CD14-positive monocyte (primary cell): Measurements from ENCODE around the gene RAB3D. TPM values are rescaled to one million over a fixed set of nuclear protein-coding genes. Genes with fewer than 3 reads are reported as not detected.

Source experiments
- DNase-seq, 3 donors: peaks; one replicate each; pipeline ENCODE4 v3.0.0-alpha.2; 2011 to 2022
- H2AFZ ChIP-seq: 2 replicates; pipeline ENCODE4 v1.6.0; 2012; ENCODE audit warnings: mild to moderate bottlenecking, low read depth, low read length, inconsistent platforms; ENCODE audit not compliant: insufficient read depth, poor library complexity, severe bottlenecking
- H3K27ac ChIP-seq, 2 donors: 1 replicate in 1 of 2; 2 replicates in 1 of 2; pipeline ENCODE4 v1.5.1; 2012 to 2013; ENCODE audit warnings: low read length in 2 of 2, control low read depth in 1 of 2, inconsistent platforms in 1 of 2, low read depth in 1 of 2, mild to moderate bottlenecking in 1 of 2
- H3K27me3 ChIP-seq, 2 donors: one replicate each; pipeline versions ENCODE4 v1.6.0 to v1.6.1; 2011 to 2013; ENCODE audit warnings: low read length in 2 of 2; ENCODE audit not compliant: control insufficient read depth in 2 of 2, insufficient read depth in 2 of 2
- H3K36me3 ChIP-seq, 2 donors: replicated peaks in 1 of 2; 1 replicate in 1 of 2; 2 replicates in 1 of 2; pipeline versions ENCODE4 v1.5.1 to v1.6.1; 2012 to 2013; ENCODE audit warnings: low read length in 2 of 2, control low read depth in 1 of 2, inconsistent platforms in 1 of 2, mild to moderate bottlenecking in 1 of 2; ENCODE audit not compliant: insufficient read depth in 2 of 2, control insufficient read depth in 1 of 2
- H3K4me1 ChIP-seq, 2 donors: 1 replicate in 1 of 2; 2 replicates in 1 of 2; pipeline versions ENCODE4 v1.5.1 to v1.6.1; 2012 to 2013; ENCODE audit warnings: low read length in 2 of 2, control low read depth in 1 of 2, inconsistent platforms in 1 of 2, mild to moderate bottlenecking in 1 of 2, moderate library complexity in 1 of 2; ENCODE audit not compliant: insufficient read depth in 2 of 2, control insufficient read depth in 1 of 2
- H3K4me2 ChIP-seq: replicated peaks from 2 replicates; pipeline ENCODE3; 2012; ENCODE audit warnings: low read length, moderate library complexity, mild to moderate bottlenecking; ENCODE audit not compliant: poor library complexity, severe bottlenecking; ENCODE audit errors: extremely low read depth
- H3K4me3 ChIP-seq, 3 experiments: fragments of 200-600 bp in 1 of 3; sonication (generic) in 1 of 3; replicated peaks in 1 of 3; 1 replicate in 2 of 3; 2 replicates in 1 of 3; pipeline ENCODE4 v1.5.1; 2011 to 2013; ENCODE audit warnings: low read length in 3 of 3, mild to moderate bottlenecking in 3 of 3, control low read depth in 2 of 3, low read depth in 2 of 3, inconsistent platforms in 1 of 3, moderate library complexity in 1 of 3
- H3K79me2 ChIP-seq: 2 replicates; pipeline ENCODE4 v1.6.0; 2012; ENCODE audit warnings: mild to moderate bottlenecking, control low read depth, inconsistent platforms, low read length, moderate library complexity; ENCODE audit not compliant: insufficient read depth
- H3K9ac ChIP-seq: 2 replicates; pipeline ENCODE4 v1.6.0; 2017; ENCODE audit warnings: low read length, mild to moderate bottlenecking; ENCODE audit not compliant: insufficient read depth, poor library complexity, severe bottlenecking
- H3K9me3 ChIP-seq, 2 donors: replicated peaks in 1 of 2; 1 replicate in 1 of 2; 2 replicates in 1 of 2; pipeline versions ENCODE4 v1.5.1 to v1.6.1; 2012 to 2013; ENCODE audit warnings: low read length in 2 of 2, control low read depth in 1 of 2; ENCODE audit not compliant: control insufficient read depth in 1 of 2, insufficient read depth in 1 of 2
- H4K20me1 ChIP-seq: 2 replicates; pipeline ENCODE4 v1.6.0; 2012; ENCODE audit warnings: mild to moderate bottlenecking, low read length, control low read depth, moderate library complexity; ENCODE audit not compliant: insufficient read depth
- H3K27ac Mint-ChIP-seq, 7 donors: one replicate each; pipeline ENCODE4 v1.8.0; 2020; ENCODE audit warnings: mild to moderate bottlenecking in 7 of 7, mixed read lengths in 7 of 7, moderate library complexity in 6 of 7, inconsistent platforms in 2 of 7
- H3K27me3 Mint-ChIP-seq, 3 donors: one replicate each; pipeline ENCODE4 v1.8.0; 2021 to 2022; ENCODE audit warnings: low read depth in 3 of 3, mild to moderate bottlenecking in 3 of 3, mixed read lengths in 3 of 3, moderate library complexity in 3 of 3, inconsistent platforms in 1 of 3
- H3K36me3 Mint-ChIP-seq, 2 donors: one replicate each; pipeline ENCODE4 v1.8.0; 2020; ENCODE audit warnings: mixed read lengths in 2 of 2, inconsistent platforms in 1 of 2, mild to moderate bottlenecking in 1 of 2
- H3K4me1 Mint-ChIP-seq: one replicate; pipeline ENCODE4 v1.8.0; 2020; ENCODE audit warnings: mild to moderate bottlenecking, mixed read lengths
- H3K4me3 Mint-ChIP-seq, 2 donors: one replicate each; pipeline ENCODE4 v1.8.0; 2020; ENCODE audit warnings: mild to moderate bottlenecking in 2 of 2, mixed read lengths in 2 of 2, moderate library complexity in 1 of 2
- H3K9me3 Mint-ChIP-seq, 7 donors: one replicate each; pipeline ENCODE4 v1.8.0; 2020 to 2022; ENCODE audit warnings: mixed read lengths in 7 of 7, mild to moderate bottlenecking in 6 of 7, moderate library complexity in 6 of 7, inconsistent platforms in 2 of 7
- CTCF ChIP-seq: fragments of 200-600 bp; IDR thresholded peaks from one replicate; pipeline ENCODE4 v1.8.0; 2022; ENCODE audit warnings: antibody characterized with exemption, mild to moderate bottlenecking
- WGBS: methylation state at CpG from one replicate; pipeline ENCODE4 v1.1.5; 2013; ENCODE audit warnings: missing lambda C conversion rate; ENCODE audit not compliant: insufficient coverage; 5-methylcytosine and 5-hydroxymethylcytosine counted together
- intact Hi-C, 2 donors: fragments of 100-400 bp; cut with micrococcal nuclease; formaldehyde crosslinking; loops; one replicate each; pipeline versions ENCODE4 v1.15.0 to v1.15.1; 2023
- polyA plus RNA-seq, 3 donors: library from polyadenylated mRNA; depleted of rRNA in 1 of 3; unstranded in 2 of 3; stranded (reverse) in 1 of 3; fragments of 300-500 nt in 2 of 3; fragments of >200 nt in 1 of 3; fragmentation: Illumina TruSeq in 2 of 3; gene quantifications; 1 replicate in 2 of 3; 2 replicates in 1 of 3; pipeline ENCODE4 v1.2.3, GENCODE V29; 2012 to 2021

Gene RAB3D
- polyA plus RNA-seq, 3 donors, result 52.9 to 78.1 (median 60.8) TPM

- Histone ChIP-seq H3K4me2 (peak overlapping the region; percentile 55), H3K79me2 (no peaks in the 10 kb centered on the region), H3K27me3 (no peaks in the 10 kb centered on the region), H3K36me3 (peaks cover 0 to 7% of the 10 kb centered on the region in 2 donors), H3K9me3 (no peaks in the 10 kb centered on the region), H3K4me1 (peaks cover 65 to 76% of the 10 kb centered on the region in 2 donors), H2AFZ (peak overlapping the region; percentile 52), H3K27ac (peak overlapping the region; percentile 78 to 81), H3K9ac (no peak overlapping the region), H4K20me1 (peaks cover 5% of the 10 kb centered on the region), H3K4me3 (peak overlapping the region in 1 of 3 experiments; percentile 53)
- Mint-ChIP-seq H3K4me1 (peaks cover 68% of the 10 kb centered on the region), H3K9me3 (peaks cover 0 to 2% (median 0%) of the 10 kb centered on the region in 7 donors), H3K27ac (peak overlapping the region; percentile 92 to 98 (median 94)), H3K4me3 (peak overlapping the region in 1 of 2 donors; percentile 66), H3K27me3 (peaks cover 0 to 4% (median 2%) of the 10 kb centered on the region in 3 donors), H3K36me3 (peaks cover 11 to 14% of the 10 kb centered on the region in 2 donors)
- 16% methylated on average over 5 of the region's 7 CpGs for WGBS
- no peak for TF ChIP-seq CTCF
- peak in 2 of 3 donors; percentile 35 to 50 for DNase-seq
- intact Hi-C loops, result loop anchor here (1.0 to 10.0 kb wide), 4 partner anchors 24 to 269 kb away; partner anchors contain the start of gene RAB3D (in 1 of the 2)
Observed at GRCh38 chr19:11296264-11296663, 43.2 kb downstream of the RAB3D start.

GRCh38 chr19:11295665-11296245, 43.7 kb downstream of the RAB3D start, which contains the start of gene TSPAN16:
TSS of gene TSPAN16 (plus strand) at chr19:11296160. CDS start at chr19:11296298, 138 bp downstream.
- no peak within 1 kb of the TSS for H3K9ac ChIP-seq
- peaks cover 0 to 4% (median 2%) of the 10 kb centered on the region in 3 donors for H3K27me3 Mint-ChIP-seq
- peaks cover under 1% of the 10 kb centered on the region for H4K20me1 ChIP-seq
- H3K27ac Mint-ChIP-seq, result peak within 1 kb of the TSS; percentile 92 to 98 (median 94)
- no peak for DNase-seq
- H3K4me3 Mint-ChIP-seq, result peak within 1 kb of the TSS in 1 of 2 donors; percentile 66
- peaks cover 0 to 2% (median 0%) of the 10 kb centered on the region in 7 donors for H3K9me3 Mint-ChIP-seq
- peaks cover 0 to 3% of the 10 kb centered on the region in 2 donors for H3K36me3 ChIP-seq
- 95% methylated on average over 2 of the region's 8 CpGs for WGBS
- peak within 1 kb of the TSS; percentile 78 to 81 for H3K27ac ChIP-seq
- H3K4me1 Mint-ChIP-seq, result peaks cover 71% of the 10 kb centered on the region
- peaks cover 6 to 9% of the 10 kb centered on the region in 2 donors for H3K36me3 Mint-ChIP-seq
- intact Hi-C loops, result loop anchor here (1.0 to 10.0 kb wide), 5 partner anchors 25 to 269 kb away; partner anchors contain the start of gene RAB3D (in 1 of the 2)
- H3K27me3 ChIP-seq, result no peaks in the 10 kb centered on the region
- peak; percentile 6 for TF ChIP-seq CTCF
- peak within 1 kb of the TSS; percentile 55 for H3K4me2 ChIP-seq
- peak within 1 kb of the TSS in 1 of 3 experiments; percentile 53 for H3K4me3 ChIP-seq
- H2AFZ ChIP-seq, result peak within 1 kb of the TSS; percentile 52
- peaks cover 70 to 75% of the 10 kb centered on the region in 2 donors for H3K4me1 ChIP-seq
- no peaks in the 10 kb centered on the region for H3K79me2 ChIP-seq
- no peaks in the 10 kb centered on the region for H3K9me3 ChIP-seq
